HG03097 (cell line): ENCODE results near the gene TLE4.
"Not testable (repeated sequence)": the region's sequence is repeated elsewhere in the genome, so short reads cannot be mapped to it uniquely, and the experiment has no call there.

Experiments
- ATAC-seq: cut with Tn5 transposase; IDR thresholded peaks from one replicate; pipeline ENCODE4 v1.9.1; 2021; ENCODE audit not compliant: unreplicated experiment, low FRiP score

The TLE4 gene

GRCh38 chr9:79709743-79710674 lies 138.2 kb downstream of the TLE4 start:
- no peak for ATAC-seq

DNA sequence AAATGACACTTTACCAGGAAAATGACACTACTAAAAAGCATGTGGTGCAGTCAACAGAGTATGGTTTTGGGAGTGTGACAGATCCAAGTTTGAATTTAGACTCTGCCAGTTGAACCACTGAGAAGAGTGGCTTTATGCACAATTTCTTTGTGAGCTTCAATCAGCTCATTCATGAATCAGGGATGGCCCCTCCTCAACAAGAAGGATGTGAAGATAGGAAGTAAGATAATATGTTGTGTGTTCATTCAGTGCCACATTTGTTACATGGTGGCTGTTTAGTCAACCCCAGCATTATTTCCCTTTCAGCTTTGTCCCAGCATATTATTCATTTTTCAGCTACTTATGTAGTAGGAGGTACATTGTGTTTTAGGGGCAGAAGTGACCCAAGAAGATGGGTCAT lies 140.1 kb downstream of the TLE4 start:
- no peak for ATAC-seq

DNA sequence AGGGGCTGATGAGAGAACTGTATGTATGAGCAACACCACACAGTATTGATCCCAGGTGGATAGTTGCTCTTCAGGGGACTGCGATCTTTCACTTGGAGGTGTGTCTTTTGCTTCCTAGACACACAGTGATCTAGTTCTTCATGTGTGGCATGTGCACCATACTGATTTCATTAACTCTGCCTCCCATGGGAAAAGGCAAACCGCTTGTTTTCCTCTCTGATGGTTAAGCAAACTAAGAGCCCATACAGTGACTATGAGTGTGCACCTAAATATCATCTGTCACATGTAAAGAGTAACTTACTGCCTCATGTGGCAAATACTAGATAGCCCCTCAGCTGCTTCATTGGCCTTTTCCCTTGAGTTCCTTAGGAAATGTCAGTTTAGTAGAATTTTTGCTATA lies 147.3 kb downstream of the TLE4 start:
- no peak for ATAC-seq

DNA sequence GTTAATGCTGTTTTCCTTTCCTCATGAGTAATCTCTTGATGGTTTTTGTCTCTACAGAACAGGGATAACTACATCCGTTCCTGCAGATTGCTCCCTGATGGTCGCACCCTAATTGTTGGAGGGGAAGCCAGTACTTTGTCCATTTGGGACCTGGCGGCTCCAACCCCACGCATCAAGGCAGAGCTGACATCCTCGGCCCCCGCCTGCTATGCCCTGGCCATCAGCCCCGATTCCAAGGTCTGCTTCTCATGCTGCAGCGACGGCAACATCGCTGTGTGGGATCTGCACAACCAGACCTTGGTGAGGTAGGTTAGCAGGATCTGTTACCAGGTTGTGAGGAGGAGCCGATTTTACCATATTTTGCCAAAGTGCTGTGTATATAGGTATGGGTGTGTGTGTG lies 148.2 kb downstream of the TLE4 start:
- ATAC-seq: no peak

DNA sequence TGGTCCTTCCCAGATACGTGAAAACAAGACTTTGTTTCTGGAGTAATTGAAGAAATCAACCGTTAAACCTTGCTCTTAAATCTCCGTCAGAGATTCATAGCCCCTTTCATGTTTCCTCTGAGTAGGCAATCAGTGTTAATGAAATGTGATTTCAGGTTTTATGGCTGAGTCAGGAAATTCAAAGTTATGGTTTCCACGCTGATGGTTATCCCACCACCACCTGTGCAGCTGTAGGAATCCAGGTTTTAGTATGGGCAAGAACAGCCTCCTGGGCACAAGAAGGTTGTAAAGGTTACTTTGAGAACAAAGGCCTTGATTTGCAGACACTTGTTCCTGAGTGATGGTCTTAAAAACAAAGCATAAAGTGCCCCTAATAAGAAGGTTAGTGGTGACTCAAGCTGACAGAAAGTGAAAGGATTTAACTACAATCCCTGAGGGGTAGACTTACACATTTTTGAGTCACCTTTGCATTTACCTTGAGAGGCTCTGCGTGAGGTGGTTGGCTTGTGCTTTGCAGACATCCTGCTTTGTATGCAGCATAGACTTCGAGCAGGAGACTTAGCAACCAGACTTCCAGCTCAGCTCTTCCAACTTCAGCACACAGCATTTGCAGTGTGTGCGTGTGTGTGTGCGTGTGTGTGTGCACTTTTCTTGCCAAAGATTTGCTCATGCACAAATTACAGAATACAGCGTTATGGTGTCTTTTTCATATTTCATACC lies 159.6 kb downstream of the TLE4 start:
- ATAC-seq: peak; percentile 79

GRCh38 chr9:79735023-79735779 lies 163.4 kb downstream of the TLE4 start:
- no peak for ATAC-seq

- no peak for ATAC-seq
These were observed 164.3 kb downstream of the TLE4 start for GRCh38 chr9:79736051-79736450.

GRCh38 chr9:79741381-79741780 lies 169.6 kb downstream of the TLE4 start:
- no peak for ATAC-seq

GRCh38 chr9:79742110-79742721 lies 170.5 kb downstream of the TLE4 start:
- ATAC-seq: no peak

- no peak for ATAC-seq
These were observed 172.8 kb downstream of the TLE4 start for GRCh38 chr9:79744521-79744920.

GRCh38 chr9:79745752-79746336 lies 174.1 kb downstream of the TLE4 start:
- no peak for ATAC-seq

DNA sequence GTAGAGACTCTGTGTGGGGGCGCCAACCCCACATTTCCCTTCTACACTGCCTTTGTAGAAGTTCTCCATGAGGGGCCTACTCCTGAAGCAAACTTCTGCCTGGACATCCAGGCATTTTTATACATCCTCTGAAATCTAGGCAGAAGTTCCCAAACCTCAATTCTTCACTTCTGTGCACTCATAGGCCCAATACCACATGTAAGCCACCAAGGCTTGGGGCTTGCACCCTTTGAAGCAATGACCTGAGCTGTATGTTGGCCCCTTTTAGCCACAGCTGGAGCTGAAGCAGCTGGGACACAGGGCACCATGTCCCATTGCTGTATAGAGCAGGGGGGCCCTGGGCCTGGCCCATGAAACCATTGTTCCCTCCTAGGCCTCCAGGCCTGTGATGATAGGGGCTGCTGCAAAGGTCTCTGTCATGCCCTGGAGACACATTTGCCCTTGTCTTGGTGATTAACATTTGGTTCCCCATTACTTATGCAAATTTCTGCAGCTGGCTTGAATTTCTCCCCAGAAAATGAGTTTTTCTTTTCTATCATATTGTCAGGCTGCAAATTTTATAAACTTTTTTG lies 180.2 kb downstream of the TLE4 start:
- ATAC-seq: not testable (repeated sequence)

GRCh38 chr9:79756414-79756813 lies 184.6 kb downstream of the TLE4 start:
- ATAC-seq: no peak

GRCh38 chr9:79757074-79757473 lies 185.3 kb downstream of the TLE4 start:
- ATAC-seq: no peak

GRCh38 chr9:79757881-79758669 lies 186.3 kb downstream of the TLE4 start:
- no peak for ATAC-seq

- no peak for ATAC-seq
These were observed 187.7 kb downstream of the TLE4 start for GRCh38 chr9:79759460-79759859.

GRCh38 chr9:79762070-79762469 lies 190.3 kb downstream of the TLE4 start:
- ATAC-seq: no peak

- ATAC-seq: no peak
These were observed 192.0 kb downstream of the TLE4 start for GRCh38 chr9:79763671-79764285.

- ATAC-seq: no peak
These were observed 192.6 kb downstream of the TLE4 start for GRCh38 chr9:79764374-79764773.
